Measurements from ENCODE around the gene ZBTB32. TPM values are rescaled to one million over a fixed set of nuclear protein-coding genes. Genes with fewer than 3 reads are reported as not detected.
"Not testable (repeated sequence)": the region's sequence is repeated elsewhere in the genome, so short reads cannot be mapped to it uniquely, and the experiment has no call there.

The ZBTB32 gene
- total and polyA plus RNA-seq, 7 donors, result 0.08 to 0.10 TPM; not detected in 5

DNA sequence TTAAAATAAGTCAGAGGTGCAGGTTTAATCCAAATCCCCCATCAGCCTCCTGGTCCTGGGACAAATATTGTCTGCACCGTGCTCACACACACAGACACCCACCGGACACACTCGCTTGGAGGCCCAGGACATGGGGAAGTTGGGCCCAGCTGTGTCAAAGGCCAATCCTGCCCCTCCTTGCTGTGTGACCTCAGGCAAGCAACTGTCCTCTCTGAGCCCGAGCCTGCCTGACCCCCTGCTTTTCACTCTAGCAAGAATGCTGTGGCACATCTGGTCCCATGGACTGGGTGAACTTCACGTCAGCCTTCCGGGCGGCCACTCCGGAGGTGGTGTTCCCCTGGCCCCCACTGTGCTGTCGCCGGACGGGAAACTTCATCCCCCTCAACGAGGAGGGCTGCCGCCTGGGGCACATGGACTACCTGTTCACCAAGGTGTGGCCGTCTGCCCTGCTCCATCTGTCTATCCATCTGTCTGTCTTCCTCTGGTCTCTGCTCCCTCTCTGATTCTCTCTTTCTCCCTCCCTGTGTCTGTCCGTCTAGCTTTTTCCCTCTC lies 28.7 kb upstream of the ZBTB32 start:
- Histone ChIP-seq H3K27me3 (ENCODE audit: insufficient read depth in 3 of 3, low read length in 2 of 3) (peaks cover 0 to 34% (median 8%) of the 10 kb centered on the region in 3 donors), H3K4me1 (no peaks in the 10 kb centered on the region), H3K9me3 (no peaks in the 10 kb centered on the region), H3K36me3 (ENCODE audit: insufficient read depth in 1 of 2, low read depth in 1 of 2) (no peaks in the 10 kb centered on the region), H3K27ac (no peak overlapping the region), H3K4me3 (no peak overlapping the region)
- ATAC-seq (no peak), DNase-seq (no peak)
- WGBS, 3 donors, result 74 to 81% (median 77%) methylated on average over 15 of the region's 15 CpGs
- TF ChIP-seq, protein P1, sequence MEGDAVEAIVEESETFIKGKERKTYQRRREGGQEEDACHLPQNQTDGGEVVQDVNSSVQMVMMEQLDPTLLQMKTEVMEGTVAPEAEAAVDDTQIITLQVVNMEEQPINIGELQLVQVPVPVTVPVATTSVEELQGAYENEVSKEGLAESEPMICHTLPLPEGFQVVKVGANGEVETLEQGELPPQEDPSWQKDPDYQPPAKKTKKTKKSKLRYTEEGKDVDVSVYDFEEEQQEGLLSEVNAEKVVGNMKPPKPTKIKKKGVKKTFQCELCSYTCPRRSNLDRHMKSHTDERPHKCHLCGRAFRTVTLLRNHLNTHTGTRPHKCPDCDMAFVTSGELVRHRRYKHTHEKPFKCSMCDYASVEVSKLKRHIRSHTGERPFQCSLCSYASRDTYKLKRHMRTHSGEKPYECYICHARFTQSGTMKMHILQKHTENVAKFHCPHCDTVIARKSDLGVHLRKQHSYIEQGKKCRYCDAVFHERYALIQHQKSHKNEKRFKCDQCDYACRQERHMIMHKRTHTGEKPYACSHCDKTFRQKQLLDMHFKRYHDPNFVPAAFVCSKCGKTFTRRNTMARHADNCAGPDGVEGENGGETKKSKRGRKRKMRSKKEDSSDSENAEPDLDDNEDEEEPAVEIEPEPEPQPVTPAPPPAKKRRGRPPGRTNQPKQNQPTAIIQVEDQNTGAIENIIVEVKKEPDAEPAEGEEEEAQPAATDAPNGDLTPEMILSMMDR (IDR thresholded peaks at IDR 0.05), result no peak
- intact Hi-C loops (cut with DNase I), result no loop called here

DNA sequence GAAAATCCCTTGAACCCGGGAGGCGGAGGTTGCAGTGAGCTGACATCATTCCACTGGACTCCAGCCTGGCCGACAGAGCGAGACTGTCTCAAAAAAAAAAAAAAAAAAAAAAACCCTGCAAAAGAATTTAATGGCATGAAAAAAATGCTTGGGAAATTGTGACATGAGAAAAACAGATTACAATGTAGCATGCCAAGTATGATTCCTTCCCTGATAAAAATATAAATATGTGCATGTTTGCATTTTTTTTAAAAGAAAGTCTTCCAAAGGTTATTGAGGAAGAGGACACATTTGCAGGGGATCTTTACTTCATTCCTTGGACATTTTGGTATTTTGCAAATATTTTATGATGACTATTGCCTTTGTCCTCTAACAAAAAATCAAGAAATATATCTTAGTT lies 14.5 kb upstream of the ZBTB32 start:
- DNase-seq, result no peak

DNA sequence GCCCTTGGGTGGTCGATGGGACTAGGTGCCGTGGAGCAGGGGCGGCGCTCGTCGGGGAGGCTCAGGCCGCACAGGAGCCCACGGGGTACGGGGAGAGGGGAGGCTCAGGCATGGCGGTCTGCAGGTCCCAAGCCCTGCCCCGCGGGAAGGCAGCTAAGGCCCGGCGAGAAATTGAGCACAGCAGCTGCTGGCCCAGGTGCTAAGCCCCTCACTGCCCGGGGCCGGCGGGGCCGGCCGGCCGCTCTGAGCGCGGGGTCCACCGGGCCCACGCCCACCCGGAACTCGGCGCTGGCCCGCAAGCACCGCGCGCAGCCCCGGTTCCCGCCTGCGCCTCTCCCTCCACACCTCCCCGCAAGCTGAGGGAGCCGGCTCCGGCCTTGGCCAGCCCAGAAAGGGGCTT lies 13.3 kb upstream of the ZBTB32 start:
- not testable (repeated sequence) for ATAC-seq; DNase-seq; H3K36me3 ChIP-seq (ENCODE audit: insufficient read depth in 1 of 2, low read depth in 1 of 2); H3K9me3 ChIP-seq; H3K27me3 ChIP-seq (ENCODE audit: insufficient read depth in 3 of 3, low read length in 2 of 3); H3K4me1 ChIP-seq; H3K27ac ChIP-seq; H3K4me3 ChIP-seq
- intact Hi-C loops (cut with DNase I), result loop anchor here (5.0 kb wide), 1 partner anchor 241 kb away; no protein-coding TSS in a partner anchor
- WGBS, 3 donors, result 87 to 93% (median 92%) methylated on average over 21 to 37 of the region's 37 CpGs

More for the DNA sequence above, 14.5 kb upstream of the ZBTB32 start:
- Histone ChIP-seq H3K4me1 (no peaks in the 10 kb centered on the region), H3K27me3 (ENCODE audit: insufficient read depth in 3 of 3, low read length in 2 of 3) (peaks cover 0 to 7% (median 0%) of the 10 kb centered on the region in 3 donors), H3K9me3 (no peaks in the 10 kb centered on the region), H3K27ac (no peak overlapping the region), H3K4me3 (no peak overlapping the region), H3K36me3 (ENCODE audit: insufficient read depth in 1 of 2, low read depth in 1 of 2) (no peaks in the 10 kb centered on the region)
- intact Hi-C loops (cut with DNase I), result loop anchor here (5.0 kb wide), 1 partner anchor 242 kb away; no protein-coding TSS in a partner anchor
- WGBS, 3 donors, result 15 to 18% (median 16%) methylated on average over 4 of the region's 4 CpGs
- TF ChIP-seq, protein P1 (IDR thresholded peaks at IDR 0.05), result no peak
- ATAC-seq, result no peak

DNA sequence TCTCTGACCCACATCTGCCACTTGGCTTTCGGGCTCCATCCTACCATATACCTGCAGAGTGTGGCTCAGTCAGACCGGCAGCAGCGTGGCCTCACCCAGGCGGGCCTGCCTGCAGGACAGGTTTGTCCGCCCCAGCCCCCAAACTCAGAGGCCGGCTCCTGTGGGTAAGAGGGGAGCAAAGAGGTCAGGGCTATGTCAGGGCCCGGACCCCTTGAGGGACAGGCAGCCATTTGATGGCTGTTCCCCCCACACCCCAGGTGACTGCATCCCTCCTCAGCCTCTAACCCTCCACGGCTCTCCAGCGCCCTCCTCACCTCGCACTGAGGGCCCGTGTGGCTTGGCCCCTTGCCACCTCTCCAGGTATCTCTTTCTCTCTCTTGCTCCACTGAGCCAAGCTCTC lies 12.3 kb upstream of the ZBTB32 start:
- H3K36me3 ChIP-seq (ENCODE audit: insufficient read depth in 1 of 2, low read depth in 1 of 2), result no peaks in the 10 kb centered on the region
- H3K4me3 ChIP-seq, result no peak overlapping the region
- intact Hi-C loops (cut with DNase I), result loop anchor here (5.0 kb wide), 1 partner anchor 240 kb away; no protein-coding TSS in a partner anchor
- peaks cover 0 to 7% (median 0%) of the 10 kb centered on the region in 3 donors for H3K27me3 ChIP-seq (ENCODE audit: insufficient read depth in 3 of 3, low read length in 2 of 3)
- ATAC-seq (no peak), DNase-seq (no peak)
- H3K27ac ChIP-seq, result no peak overlapping the region
- H3K4me1 ChIP-seq, result no peaks in the 10 kb centered on the region
- WGBS, 3 donors, result 81 to 89% (median 86%) methylated on average over 11 of the region's 11 CpGs
- no peaks in the 10 kb centered on the region for H3K9me3 ChIP-seq
- TF ChIP-seq, protein P1 (IDR thresholded peaks at IDR 0.05), result no peak

DNA sequence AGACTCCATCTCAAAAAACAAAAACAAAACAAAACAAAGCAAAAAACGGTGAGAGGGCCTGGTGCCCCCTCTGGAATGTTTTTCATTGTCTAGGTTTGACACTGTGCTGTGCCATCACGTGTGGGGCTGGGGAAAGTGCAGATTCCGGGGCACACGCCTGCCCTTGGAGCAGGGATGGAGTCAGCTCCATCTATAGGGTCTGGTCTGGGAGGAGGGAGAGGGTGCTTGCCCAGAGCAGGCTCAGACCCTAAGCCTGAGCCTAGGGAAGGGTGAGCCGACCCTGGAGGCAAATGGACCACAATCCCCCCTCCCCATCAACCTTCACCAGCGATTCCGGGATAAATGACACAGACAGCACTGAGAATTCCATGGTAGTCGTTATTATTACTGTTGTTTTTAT lies 10.9 kb upstream of the ZBTB32 start:
- peaks cover 0 to 4% (median 0%) of the 10 kb centered on the region in 3 donors for H3K27me3 ChIP-seq (ENCODE audit: insufficient read depth in 3 of 3, low read length in 2 of 3)
- no peaks in the 10 kb centered on the region for H3K4me1 ChIP-seq
- no peak for DNase-seq
- no peak overlapping the region for H3K4me3 ChIP-seq
- no peaks in the 10 kb centered on the region for H3K9me3 ChIP-seq
- ATAC-seq, result peak in 3 of 4 donors; percentile 3 to 39 (median 38)
- WGBS, 3 donors, result 10 to 13% (median 11%) methylated on average over 8 of the region's 8 CpGs
- TF ChIP-seq, protein P1 (IDR thresholded peaks at IDR 0.05), result no peak
- H3K27ac ChIP-seq, result no peak overlapping the region
- intact Hi-C loops (cut with DNase I), result loop anchor here (1.0 to 5.0 kb wide), 2 partner anchors 24 to 239 kb away; no protein-coding TSS in a partner anchor
- H3K36me3 ChIP-seq (ENCODE audit: insufficient read depth in 1 of 2, low read depth in 1 of 2), result no peaks in the 10 kb centered on the region
